GF-D8 (cell line): ENCODE results near the gene YPEL4.

Source experiments
- DNase-seq: peaks from one replicate; lab custom pipeline; 2025; lab: John Stamatoyannopoulos, UW

Gene YPEL4

DNA sequence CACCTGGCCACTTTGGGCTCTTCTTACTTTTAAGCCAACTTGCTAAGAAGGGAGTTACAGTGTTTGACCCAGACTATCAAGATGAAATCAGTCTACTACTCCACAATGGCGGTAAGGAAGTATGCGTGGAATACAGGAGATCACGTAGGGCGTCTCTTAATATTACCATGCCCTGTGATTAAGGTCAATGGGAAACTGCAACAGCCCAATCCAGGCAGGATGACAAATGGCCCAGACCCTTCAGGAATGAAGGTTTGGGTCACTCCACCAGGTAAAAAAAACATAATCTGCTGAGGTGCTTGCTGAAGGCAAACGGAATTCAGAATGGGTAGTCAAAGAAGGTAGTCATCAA, 1.0 kb upstream of the YPEL4 start:
- DNase-seq = no peak

DNA sequence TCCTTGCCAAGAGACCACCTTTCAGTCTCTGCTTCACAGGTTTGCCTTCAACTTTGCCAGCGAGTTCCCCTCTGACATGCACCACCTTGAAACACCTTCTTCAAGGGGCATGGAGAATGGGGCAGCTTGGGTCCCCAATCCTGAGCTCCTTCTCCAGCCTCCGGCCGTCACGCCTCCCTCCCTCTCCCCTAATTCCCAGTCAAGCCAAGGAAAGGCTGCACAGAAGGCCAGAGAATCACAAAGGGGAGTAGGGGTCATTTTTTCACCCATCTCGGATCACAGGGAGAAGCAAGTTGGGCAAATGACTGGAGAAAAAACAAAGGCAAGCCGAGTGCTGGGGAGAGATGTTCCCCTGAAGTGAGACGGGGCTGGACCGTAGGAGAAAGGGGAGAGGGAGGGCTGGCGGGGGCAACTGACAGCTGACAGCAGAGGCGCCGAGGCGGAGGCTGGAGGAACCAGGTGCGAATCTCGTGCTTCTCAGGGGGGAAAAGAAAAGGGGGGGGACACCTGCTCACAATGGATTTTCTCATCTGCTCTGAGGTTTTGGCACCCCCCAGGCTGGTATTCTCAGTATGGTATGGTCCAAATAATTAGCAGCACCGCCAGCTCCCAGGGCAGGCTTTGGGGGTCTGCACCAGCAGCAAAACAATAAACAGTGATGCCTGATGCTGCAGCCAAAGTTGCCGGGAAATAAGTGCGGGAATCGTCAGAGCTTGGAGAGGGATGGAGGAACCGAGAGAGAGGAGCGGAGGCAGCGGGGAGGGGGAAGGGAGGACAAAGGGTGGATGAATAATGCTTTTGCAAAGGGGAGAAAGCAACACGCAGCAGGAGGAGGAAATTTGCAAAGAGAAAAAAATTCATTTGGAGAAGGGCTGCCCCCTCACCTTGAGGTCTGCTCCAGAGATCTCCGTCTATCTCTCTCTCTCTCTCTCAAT, 644 bp downstream of the YPEL4 start:
- no peak for DNase-seq

DNA sequence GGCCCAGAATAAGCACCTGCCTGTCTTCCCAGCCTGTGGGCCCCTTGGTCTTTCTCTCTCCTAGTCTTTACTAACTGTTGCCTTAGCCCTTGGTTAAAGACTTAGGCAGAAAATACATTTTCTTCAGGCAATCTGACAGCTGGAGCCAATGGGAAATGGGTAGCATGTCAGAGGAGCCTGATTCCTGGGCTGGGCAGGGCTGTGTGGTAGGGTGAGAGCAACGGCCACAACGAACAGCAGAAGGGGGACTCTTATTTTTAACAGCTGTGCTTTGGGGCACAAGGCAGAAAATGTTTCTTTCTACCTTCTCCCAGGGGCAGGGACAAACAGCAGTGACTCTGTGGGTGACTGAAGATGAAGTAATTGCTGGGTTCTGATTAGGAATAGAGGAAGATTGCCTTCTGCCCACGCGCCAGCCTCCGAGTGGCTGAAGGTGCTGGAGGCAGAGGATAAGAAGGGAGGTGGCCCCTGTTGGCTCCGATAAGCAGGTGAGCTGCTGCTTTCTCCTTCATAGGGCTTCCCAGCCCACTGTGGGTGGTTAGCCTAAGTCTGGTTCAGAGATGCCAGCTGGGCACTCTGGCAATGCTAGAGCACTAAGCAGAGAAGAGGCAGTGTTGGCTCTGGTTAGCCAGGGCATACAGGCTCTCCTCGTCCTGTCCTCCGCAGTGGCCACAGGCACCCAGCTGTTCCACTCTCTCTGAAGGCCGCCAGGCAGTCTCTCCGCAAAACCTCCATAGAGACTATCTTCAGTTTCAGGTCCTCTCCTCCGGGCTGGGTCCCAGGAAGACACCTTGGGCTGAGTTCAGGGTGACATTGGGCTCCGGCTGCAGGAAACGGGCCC, 1.5 kb downstream of the YPEL4 start:
- no peak for DNase-seq

DNA sequence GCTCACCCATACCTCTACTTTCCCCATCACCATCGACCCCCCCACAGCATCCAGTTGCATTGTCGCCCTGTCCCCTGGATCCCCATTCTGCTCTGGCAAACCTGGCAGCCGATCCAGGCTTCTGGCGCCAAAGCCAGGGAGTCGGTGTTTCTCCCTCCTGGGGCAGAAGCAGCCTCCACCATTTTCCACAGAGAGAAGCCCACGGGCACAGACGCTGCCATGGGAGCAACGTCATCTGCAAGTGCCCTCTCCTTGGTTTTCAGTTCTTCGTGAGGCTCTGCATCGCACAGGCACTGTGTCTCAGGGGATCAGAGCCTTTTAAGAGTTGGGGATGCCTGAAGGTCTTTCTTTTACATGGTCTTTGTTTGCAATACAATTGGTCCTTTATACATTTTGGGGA, 2.3 kb downstream of the YPEL4 start:
- no peak for DNase-seq

DNA sequence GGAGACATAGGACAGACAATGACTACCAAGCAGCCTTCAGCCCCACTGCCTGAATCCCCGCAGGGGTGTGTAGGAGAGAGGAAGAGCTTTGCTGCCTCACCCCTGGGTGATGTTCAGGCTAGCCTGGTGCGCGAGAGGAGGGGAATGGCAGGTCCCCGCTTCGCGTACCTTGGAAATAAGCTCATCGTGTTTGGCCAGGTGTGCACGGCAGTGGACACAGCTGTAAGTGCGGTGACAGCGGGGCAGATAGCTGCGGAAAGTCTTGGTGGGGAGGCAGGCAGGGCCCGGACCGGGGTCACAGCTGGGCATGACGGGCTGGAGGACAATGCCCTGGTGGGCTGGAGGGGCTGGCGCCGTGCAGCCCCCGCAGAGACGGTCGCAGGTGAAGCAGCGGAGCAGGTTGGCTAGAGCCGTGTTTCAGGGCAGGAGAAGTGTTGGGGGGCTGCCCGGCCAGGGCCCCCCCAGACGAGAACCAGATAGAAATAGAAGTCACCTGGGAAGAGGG, 2.9 kb downstream of the YPEL4 start:
- DNase-seq = no peak

DNA sequence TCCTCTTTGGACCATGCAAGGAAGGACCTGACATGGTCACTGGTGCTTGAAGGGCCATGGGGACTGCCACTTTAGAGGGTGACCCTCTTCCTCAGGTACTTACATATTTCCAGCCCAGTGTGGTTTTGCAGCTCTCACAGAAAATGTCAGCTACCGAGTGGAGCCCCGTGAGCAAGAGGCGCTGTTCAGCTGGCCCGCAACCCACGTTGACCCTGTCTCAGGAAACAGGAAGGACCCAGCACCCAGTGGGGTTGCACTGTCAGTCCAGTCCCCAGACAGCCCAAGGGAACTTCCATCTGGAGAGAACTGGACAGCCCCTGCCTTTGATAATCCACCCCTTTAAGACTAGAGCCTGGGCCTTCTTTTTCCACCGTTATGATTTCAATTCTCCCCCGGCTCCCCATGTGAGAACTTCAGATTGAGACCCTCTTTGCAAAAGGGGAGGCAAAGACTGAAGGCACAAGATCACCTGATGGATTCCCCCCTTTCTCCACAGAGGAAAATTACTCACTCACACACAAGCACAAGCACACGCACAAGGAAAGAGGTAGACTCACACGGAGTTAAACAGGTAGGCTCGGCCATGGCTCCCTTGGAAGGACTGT, 3.4 kb downstream of the YPEL4 start:
- DNase-seq = no peak

DNA sequence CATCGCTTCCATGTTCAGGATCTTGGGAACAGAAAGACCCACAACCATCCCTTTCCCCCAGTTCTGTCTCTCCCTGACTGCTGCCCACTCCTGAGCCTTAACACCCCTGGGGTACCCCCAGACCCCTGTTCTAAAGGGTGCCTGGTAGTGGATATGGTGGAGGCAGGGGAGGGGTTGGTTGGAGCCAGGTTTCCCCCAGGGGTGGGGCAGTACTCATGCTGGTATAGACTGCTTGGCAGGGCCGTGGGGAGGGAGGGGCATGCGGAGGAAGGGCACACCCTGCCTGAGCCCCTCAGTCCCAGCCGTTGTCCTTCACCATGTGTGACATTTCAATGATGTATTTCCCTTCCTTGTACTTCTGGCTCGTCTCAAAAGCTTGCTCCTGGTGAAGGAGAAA, 4.0 kb downstream of the YPEL4 start:
- no peak for DNase-seq

DNA sequence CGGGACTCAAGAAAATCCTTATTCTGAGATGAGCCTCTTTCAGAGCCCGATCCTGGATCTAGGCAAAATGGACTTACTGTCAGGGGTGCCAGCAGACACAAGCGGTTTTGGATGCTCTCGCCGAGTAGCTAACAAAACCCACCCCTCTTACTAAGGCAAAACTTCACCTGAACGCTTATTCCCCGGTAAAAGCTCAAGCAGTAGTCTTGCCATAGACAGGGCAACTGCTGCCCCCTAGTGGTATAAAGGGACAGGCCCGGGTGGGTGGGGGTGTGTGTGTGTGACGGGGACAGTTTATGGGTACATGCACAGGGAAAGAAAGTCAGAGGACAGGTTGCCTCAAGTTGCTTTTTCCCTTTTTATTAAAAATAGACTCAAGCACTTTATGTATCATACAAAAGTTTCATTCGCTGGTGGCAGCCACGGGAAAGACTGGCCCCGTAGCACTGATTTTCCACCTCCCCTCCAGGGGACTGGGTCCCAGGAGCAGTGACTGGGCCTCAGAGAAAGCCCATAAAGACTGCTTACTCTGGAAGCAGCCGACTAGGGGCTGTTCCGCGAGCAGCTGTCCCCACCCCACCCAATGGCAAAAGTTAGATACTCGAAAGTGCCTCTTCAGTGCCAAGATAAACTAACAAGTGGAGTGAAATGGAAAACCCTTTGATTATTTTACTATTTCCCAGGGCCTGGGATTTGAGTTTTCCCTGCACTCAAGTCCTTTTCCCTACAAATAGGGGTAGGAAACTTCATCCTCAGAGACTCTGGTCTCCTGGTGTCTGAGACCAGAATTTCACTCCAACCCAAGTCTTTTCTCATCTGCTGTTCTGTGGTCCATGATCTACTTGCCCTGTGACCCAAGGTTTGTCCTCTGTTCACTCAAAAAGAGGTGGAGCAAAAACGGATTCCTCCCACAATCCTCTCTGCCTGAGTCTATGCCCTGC, 4.7 kb downstream of the YPEL4 start:
- peak; percentile 2 for DNase-seq

DNA sequence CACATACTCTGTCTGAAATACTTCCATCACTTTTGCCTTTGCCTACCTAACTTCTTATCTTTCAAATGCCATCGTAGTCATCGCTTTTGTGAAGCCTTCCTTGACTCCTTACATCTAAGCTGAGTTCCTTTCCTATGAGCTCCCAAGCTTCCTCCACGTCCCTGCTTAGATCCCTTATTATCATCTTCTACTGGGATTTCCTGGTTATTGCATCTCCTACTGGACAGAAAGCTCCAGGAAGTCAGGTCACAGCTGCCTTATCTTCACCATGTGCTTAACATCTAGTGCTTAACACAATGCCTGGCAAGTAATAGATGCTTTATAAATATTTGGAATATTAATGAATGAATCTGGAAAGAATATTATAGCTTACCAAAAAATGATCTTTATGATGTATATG, 5.9 kb downstream of the YPEL4 start:
- DNase-seq = no peak

DNA sequence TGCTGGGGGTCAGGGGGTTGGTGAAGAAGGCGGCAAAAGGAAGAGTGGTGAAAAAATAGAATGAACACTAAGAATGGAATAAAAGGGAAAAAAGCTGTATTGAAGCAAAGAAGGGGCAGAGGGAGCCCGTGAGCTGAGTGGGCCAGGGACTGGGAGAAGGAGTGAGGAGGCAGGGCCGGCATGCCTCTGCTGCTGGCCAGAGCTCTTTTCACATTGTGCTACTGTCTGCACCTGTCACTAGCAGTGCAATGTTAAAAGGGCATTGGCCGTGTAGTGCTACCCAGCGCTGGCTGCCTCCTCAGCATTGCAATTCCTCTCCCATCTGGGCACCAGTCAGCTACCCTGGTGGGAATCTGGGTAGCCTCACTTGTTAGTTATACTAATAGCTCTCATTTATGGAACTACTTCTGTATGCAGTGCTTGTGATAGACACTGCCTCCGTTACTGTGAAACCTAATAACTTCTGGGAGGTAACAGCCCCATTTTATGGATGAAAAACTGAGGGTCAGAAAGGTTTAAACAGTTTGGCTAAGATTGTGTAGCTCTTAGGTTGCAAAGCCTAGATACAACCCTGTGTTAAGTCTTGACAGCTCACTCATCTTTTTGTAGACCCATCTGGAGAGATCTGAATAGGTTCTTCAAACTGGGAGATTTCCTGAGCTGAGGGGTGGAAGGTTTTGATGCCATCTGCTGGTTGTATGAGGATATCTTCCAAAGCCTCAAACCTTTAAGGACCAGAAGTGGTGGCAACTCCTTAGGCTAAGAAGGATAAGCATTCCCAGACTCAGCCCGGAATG, 8.5 kb downstream of the YPEL4 start:
- DNase-seq = peak; percentile 17

DNA sequence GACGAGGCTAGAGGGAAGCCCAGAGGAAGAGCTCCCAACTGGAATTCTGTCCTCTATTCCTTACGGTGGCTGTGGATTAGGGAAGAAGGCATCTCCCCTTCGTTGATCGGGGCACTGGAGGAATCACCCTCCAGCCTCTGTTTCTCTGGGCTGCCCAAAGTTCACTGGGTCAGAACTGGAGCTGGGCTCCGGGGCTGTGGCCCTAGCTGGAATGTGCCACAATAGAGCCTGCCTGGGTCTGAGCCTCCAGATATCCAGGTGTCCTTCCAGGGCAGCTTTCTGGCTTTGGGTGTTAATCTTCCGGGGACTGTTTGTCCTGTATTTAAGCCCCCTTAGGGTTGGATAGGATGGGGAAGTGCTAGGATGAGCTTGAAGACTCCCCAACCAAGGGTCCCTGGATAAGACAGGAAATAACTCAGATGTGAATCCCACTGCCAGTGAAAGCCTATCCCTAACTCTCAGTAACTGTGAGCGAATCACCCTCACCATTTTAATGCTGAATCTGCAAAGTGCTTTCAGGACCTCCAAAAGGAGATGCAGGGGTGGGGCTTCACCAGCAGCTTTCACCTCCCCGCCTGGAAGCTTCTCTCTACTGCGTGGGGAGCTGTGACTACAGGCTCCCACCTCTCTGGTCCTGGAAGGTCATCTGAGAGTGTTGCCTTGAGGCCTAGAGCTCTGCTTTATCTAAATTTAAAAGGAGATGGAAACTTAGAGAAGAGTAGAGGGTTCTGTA, 9.5 kb downstream of the YPEL4 start:
- no peak for DNase-seq

DNA sequence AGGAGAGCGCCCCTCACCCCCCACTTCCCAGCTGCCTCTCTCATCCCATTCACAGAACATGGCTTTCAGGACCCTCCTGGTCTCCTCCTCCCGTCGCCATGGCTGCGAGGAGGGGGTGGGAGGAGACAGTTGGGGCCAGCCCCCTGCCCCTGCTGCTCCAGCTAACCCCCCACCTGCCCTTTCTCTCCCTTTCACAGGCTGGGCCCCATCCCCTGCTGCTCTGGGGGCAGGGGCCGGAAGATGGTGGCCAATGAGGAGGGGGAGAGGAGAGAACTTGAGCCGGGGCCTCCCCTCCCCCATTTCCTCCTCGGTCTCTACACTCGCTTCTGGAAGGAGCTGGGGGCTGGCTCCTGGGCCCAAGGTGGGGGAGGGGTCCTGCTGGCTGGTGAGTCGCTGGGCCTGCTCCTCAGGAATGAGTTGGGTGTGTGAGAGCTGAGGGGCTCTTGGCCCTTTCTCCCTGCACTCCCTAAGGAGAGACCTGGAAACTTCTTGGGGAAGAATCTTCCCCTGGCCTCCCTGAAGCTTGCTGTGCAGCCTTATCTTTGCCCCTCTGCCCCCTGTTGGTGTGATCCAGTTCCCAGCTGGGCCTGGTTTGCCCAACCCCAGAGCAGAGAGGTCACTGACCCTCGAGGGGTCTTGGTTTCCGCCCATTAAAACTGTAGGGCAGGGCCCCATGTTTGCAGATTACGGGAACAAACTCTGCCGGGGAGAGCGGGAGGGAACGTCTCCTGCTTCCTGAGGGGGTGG, 10.2 kb downstream of the YPEL4 start:
- DNase-seq = no peak

DNA sequence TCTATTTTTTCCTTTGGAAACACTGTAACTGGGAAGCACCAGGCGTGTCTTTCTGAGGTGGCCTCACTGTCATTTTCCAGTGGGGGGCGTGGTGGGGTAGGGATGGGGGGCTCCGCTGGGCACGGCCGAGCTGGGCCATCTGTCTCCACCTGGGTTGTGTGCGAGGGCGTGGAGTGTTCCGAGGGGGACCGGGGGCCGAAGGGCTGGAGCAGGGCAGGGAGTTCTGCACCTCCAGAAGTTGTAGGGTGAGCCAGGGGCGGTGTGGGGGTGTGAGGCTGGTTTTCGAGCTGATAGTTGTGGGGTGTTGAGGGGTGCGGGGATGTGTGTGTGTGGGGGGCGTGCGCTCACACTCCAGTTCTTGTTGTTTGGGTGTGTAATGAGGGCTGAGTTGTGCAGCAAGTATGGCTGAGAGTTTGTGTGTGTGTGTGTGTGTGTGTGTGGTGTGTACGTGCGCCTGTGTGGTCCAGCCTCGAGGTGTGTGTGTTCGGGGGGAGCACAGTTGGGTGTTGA, 10.8 kb downstream of the YPEL4 start:
- no peak for DNase-seq

DNA sequence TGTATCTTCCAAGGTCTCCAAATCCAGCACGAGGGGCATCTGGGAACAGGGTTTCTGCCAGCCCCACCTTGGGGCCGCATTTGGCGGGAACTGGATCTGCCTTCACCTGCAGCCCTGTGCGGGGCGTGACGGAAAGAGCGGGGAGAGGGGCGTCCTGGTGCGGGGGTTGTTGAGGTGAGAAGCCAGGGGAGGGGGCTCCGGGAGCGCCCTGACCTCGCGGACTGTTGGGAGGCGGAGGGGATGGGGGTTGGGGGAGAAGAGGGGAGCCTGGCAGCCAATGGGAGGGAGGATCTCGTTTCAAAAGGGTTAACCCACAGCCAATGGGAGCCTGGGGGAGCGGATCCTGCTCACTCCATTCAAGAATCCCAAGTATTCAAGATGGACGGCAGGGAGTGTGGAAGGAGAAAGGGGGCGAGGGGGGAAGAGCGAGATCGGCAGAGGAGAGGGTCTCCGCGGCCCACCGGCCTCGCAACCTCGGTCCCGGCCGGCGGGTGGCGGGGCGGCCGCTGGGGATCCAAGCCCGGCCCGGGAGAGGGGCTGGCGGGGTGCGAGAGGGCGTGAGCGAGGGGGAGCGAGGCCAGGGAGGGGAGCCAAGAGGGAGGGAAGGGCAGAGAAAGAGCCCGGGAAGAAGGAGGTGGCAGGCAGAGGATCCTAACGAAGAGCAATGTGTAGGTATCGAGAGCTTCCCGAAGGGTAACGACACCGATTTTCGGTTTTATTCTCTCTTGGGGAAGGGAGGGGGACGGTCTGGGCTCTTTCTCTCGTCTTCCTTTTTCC, 11.5 kb downstream of the YPEL4 start:
- DNase-seq = no peak

DNA sequence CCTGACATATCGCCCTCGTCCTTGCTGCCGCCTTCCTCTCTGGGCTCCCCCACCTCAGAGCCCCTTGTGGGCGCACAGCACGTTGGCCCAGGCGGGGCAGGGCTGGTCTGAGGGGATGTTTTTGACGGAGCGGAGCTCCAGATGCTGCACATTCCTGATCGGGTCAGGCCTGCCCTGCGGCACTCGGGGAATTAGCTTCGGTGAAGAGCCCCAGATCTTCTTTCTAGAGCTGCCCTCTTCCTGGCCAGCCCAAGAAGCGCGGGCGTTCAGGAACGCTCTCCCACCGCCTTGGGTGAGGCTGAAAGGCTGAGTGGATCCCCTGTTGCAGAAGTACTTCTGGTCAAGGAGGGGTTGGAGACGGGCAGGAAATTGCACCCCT, 12.1 kb downstream of the YPEL4 start:
- no peak for DNase-seq

DNA sequence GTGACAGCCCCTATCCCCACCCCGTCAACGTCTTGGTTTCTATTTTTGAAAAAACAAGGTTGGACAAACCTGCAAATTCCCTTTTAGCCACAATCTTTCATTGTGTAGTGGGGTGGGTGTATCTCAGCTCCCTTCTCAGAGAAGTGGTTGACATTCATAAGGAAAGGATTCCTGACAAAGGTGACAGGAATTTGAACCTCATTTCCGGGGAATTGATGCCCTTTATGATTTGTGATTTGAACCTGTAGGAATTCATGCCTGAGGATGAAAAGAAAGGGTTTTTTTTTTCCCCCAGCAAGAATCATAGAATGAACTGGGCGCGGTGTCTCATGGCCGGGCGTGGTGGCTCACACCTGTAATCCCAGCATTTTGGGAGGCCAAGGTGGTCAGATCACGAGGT, 14.5 kb downstream of the YPEL4 start:
- no peak for DNase-seq

DNA sequence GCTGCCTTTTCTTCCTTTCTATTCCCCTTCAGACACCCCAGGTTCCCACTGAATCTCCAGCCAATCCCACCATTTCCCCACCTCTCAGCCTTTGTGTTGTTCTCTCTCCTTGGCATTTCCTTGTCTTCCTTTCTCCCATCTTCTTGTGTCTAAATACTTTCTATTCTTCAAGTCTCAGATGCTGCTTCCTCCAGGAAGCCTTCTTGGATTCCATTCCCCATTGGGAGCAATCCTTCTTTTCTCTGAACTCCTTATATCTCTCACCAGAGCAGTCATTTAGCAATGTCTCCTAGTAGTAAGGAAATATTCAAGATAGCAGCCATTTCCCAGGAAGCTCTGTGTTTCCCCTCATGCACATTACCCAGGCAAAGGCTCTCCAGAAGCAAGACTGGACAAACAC, 15.4 kb downstream of the YPEL4 start:
- no peak for DNase-seq

DNA sequence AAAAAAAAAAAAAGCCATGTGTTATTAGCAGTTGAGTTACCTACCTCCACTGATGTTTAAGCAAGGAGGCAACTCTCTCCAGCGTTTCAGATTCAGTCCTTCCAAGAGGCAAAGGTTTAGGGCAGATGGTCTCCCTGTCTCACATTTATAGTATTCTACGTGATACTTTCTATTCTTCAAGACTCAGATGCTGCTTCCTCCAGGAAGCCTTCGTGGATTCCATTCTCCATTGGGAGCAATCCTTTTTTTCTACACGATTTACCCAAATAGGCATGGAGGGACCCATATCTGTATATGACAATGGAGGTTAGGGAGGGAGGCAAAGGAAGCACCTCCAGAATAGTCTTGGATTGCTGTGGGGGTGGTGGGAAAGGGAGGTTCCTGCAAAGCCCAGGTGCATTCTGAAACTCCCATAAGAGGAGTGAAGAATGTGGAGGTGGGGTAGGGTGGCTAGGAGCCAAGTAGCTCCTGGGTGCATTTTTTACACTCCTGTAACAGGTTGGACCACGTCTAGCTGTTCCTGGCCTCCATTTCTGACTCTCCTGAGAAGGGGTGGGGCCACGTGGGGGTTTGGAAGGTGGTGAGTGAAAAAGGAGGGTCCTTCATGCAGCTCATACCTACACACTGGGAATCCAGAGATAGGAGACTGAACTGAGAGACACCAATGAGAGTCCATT, 16.2 kb downstream of the YPEL4 start:
- DNase-seq = no peak
